Lung (tissue), 12 donors: Measurements from ENCODE around the gene UBE2V1. TPM values are rescaled to one million over a fixed set of nuclear protein-coding genes. Genes with fewer than 3 reads are reported as not detected.

Experiments
- ATAC-seq: fragments of 200-7000 bp; cut with Tn5 transposase; one replicate; pipeline ENCODE4 v1.9.1; 2020; ENCODE audit warnings: moderate number of reproducible peaks; ENCODE audit not compliant: insufficient read depth, low FRiP score
- DNase-seq, 3 donors: peaks; one replicate each; pipeline ENCODE4 v3.0.0-alpha.2; 2013 to 2017
- H3K27ac ChIP-seq, 2 donors: one replicate each; pipeline ENCODE4 v1.5.1; 2013; ENCODE audit warnings: mild to moderate bottlenecking in 2 of 2, moderate library complexity in 2 of 2, control low read depth in 1 of 2, inconsistent platforms in 1 of 2, low read depth in 1 of 2, low read length in 1 of 2
- H3K27me3 ChIP-seq, 3 donors: one replicate each; pipeline ENCODE4 v1.5.1; 2013; ENCODE audit warnings: low read length in 2 of 3; ENCODE audit not compliant: control insufficient read depth in 3 of 3, insufficient read depth in 3 of 3
- H3K36me3 ChIP-seq, 4 donors: one replicate each; pipeline ENCODE4 v1.5.1; 2013; ENCODE audit warnings: low read length in 4 of 4, mild to moderate bottlenecking in 1 of 4, moderate library complexity in 1 of 4; ENCODE audit not compliant: control insufficient read depth in 4 of 4, insufficient read depth in 4 of 4
- H3K4me1 ChIP-seq, 5 donors: one replicate each; pipeline ENCODE4 v1.5.1; 2013; ENCODE audit warnings: low read length in 5 of 5, mild to moderate bottlenecking in 2 of 5, moderate library complexity in 1 of 5; ENCODE audit not compliant: control insufficient read depth in 5 of 5, insufficient read depth in 5 of 5
- H3K4me3 ChIP-seq: one replicate; pipeline ENCODE4 v1.5.1; 2013; ENCODE audit warnings: mild to moderate bottlenecking, control low read depth, moderate library complexity
- H3K9ac ChIP-seq, 2 donors: one replicate each; pipeline ENCODE4 v1.5.1; 2013; ENCODE audit warnings: low read length in 2 of 2, control low read depth in 1 of 2; ENCODE audit not compliant: insufficient read depth in 1 of 2
- H3K9me3 ChIP-seq, 4 donors: one replicate each; pipeline ENCODE4 v1.5.1; 2013; ENCODE audit warnings: low read length in 3 of 4, mild to moderate bottlenecking in 1 of 4, moderate library complexity in 1 of 4; ENCODE audit not compliant: control insufficient read depth in 4 of 4, insufficient read depth in 3 of 4
- WGBS, 2 donors: extraction: QIAGEN DNeasy Blood & Tissue Kit; methylation state at CpG; one replicate each; pipeline ENCODE4 v1.1.7; 2013; 5-methylcytosine and 5-hydroxymethylcytosine counted together
- polyA plus RNA-seq, 2 donors: library from polyadenylated mRNA; stranded (reverse); fragments of 200-250 nt; gene quantifications; one replicate each; pipeline ENCODE4 v1.2.1, GENCODE V29; 2013
- total RNA-seq, 2 donors: library from RNA; depleted of rRNA in 1 of 2; stranded (reverse); fragments of >200 nt in 1 of 2; gene quantifications; one replicate each; pipeline ENCODE4 v1.2.1, GENCODE V29; 2014 to 2021
- TF ChIP-seq, protein P1 (sequence below): IDR thresholded peaks from 2 replicates; pipeline ENCODE4 v1.5.1; 2012; ENCODE audit warnings: mild to moderate bottlenecking; ENCODE audit errors: control extremely low read depth, extremely low read depth
- donor health status: control.
- donor health status: control.
- donor health status: Bipolar disorder and iron deficiency.
- donor health status: healthy.
- donor health status: DM: yes; HTN: yes; CAD: no.

Gene UBE2V1
- total and polyA plus RNA-seq, 4 donors = 56.4 to 103 (median 69.2) TPM

DNA sequence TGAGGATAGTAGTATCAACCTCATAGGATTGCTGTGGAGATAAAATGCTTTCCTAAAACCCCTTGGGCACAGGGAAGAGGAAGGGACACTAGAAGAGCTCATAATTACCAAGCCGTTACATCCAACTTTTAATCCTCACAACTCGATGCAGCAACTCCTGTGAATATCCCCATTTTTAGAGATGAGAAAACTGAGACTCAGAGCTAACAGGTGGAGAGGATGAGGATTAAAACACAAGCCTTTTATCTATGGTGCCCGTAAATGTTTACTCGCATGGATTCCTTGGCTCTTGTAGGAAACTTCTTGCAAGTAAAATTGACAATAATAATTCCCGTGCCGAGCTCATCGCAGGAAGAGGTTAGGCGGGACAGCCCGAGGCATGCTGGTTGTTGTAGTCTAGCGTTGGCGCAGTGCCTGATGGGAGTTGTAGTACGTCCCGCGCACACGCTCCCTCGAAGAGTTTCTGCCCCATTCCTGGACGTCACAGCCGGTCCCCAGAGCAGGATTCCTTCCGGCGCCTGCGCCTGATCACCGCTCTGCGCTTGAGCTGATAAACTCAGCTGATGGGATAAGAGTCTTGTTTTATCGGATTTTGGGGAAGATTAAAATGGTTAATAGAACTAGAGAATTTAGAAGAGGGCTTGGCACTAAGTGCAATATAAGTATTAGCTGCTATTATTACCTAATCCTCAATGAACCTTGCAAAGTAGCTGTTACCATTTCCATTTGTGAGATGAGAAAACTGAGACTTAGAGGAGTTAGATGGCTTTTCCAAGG, 2.8 kb upstream of the UBE2V1 start:
- Histone ChIP-seq H3K9me3 (no peaks in the 10 kb centered on the region), H3K4me1 (peaks cover 1 to 37% (median 17%) of the 10 kb centered on the region in 5 donors), H3K27me3 (no peaks in the 10 kb centered on the region), H3K4me3 (no peak overlapping the region), H3K9ac (peak overlapping the region in 1 of 2 donors; percentile 88), H3K27ac (peak overlapping the region; percentile 41 to 75), H3K36me3 (peaks cover 0 to 3% (median 0%) of the 10 kb centered on the region in 4 donors)
- 0% methylated on average over 24 of the region's 24 CpGs for WGBS, 2 donors
- DNase-seq (peak; percentile 97 to 99 (median 99)), ATAC-seq (peak; percentile 85)
- TF ChIP-seq, protein P1, sequence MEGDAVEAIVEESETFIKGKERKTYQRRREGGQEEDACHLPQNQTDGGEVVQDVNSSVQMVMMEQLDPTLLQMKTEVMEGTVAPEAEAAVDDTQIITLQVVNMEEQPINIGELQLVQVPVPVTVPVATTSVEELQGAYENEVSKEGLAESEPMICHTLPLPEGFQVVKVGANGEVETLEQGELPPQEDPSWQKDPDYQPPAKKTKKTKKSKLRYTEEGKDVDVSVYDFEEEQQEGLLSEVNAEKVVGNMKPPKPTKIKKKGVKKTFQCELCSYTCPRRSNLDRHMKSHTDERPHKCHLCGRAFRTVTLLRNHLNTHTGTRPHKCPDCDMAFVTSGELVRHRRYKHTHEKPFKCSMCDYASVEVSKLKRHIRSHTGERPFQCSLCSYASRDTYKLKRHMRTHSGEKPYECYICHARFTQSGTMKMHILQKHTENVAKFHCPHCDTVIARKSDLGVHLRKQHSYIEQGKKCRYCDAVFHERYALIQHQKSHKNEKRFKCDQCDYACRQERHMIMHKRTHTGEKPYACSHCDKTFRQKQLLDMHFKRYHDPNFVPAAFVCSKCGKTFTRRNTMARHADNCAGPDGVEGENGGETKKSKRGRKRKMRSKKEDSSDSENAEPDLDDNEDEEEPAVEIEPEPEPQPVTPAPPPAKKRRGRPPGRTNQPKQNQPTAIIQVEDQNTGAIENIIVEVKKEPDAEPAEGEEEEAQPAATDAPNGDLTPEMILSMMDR = no peak

DNA sequence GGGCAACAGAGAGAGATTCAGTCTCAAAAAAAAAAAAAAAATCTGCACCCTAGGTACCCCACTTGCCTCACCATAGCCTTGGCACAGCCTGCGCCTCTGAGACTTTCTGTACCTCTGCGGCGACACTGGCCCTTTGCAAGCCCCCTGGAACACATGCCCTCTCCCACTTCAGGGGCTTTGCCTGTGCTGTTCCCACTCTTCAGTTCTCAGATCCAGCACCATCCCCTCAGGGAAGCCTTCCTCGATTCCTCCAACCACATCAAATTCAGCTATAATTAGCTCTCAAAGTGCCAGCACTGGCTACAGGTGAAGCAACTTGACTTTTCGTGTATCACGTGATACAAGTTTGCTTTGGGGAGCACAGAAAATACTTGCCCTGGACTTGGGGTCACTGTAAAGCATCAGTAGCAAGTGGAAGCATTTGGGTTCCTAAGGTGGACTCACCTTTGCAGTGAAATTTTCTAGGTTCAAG, 2.1 kb upstream of the UBE2V1 start:
- H3K36me3 ChIP-seq = peaks cover 0 to 3% (median 0%) of the 10 kb centered on the region in 4 donors
- H3K27ac ChIP-seq = no peak overlapping the region
- H3K9me3 ChIP-seq = no peaks in the 10 kb centered on the region
- no peaks in the 10 kb centered on the region for H3K27me3 ChIP-seq
- TF ChIP-seq, protein P1 = no peak
- WGBS, 2 donors = 63 to 71% methylated on average over 6 of the region's 6 CpGs
- peak overlapping the region in 1 of 2 donors; percentile 85 for H3K9ac ChIP-seq
- peaks cover 8 to 44% (median 22%) of the 10 kb centered on the region in 5 donors for H3K4me1 ChIP-seq
- no peak overlapping the region for H3K4me3 ChIP-seq
- no peak for DNase-seq
- no peak for ATAC-seq

- 11 to 16% methylated on average over 11 of the region's 11 CpGs for WGBS, 2 donors
- peaks cover 0 to 3% (median 0%) of the 10 kb centered on the region in 4 donors for H3K36me3 ChIP-seq
- TF ChIP-seq, protein P1 = no peak
- ATAC-seq (no peak), DNase-seq (no peak)
- H3K27me3 ChIP-seq = no peaks in the 10 kb centered on the region
- H3K4me1 ChIP-seq = peaks cover 11 to 45% (median 22%) of the 10 kb centered on the region in 5 donors
- no peaks in the 10 kb centered on the region for H3K9me3 ChIP-seq
- H3K4me3 ChIP-seq = peak overlapping the region; percentile 2
- H3K9ac ChIP-seq = peak overlapping the region; percentile 93
- H3K27ac ChIP-seq = peak overlapping the region; percentile 92 to 97
These were observed 672 bp upstream of the UBE2V1 start for GRCh38 chr20:50113420-50114224.
